ENCODE measurements around the gene SS18.

SS18 gene

DNA sequence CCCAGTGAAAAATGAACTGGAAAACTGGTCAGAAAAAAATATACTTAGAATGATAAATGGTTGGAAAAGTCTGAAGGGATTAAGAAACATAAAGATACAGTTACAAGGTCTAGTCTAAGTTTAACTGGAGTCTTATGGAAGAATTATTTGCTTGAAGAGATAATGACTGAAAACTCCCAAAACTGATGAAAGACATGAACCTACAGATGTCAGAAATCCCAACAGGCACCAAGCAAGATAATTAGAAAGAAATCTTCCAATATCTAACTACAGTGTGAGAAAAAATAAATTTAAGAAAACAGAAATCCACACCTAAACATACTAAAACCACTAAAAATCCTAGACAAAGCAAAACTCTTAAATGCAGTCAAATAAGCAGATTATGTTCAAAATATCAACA, 19.4 kb downstream of the SS18 start:
- no peak for DNase-seq

DNA sequence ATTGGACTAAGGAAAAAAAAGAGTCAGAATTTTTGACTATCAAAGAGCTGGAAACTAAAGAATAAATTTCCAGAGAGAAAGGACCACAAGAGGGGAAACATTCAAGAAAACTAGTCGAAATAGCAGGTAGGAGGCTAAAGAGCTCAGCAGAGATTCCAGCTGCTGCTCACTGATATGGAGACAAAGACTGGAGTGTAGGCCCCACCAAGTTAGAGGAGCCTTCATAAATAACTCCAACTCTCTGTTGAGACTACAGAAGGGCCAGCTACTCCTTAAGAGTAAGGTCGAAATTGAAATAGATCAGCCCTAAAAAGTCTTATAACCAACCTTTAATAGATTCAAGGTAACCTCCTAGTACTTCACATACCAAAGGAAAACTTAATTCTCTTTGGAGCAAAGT, 31.1 kb downstream of the SS18 start:
- DNase-seq = no peak

- no peak for DNase-seq
These were observed 33.1 kb downstream of the SS18 start for GRCh38 chr18:26057344-26057773.

- DNase-seq = no peak
These were observed 34.1 kb downstream of the SS18 start for GRCh38 chr18:26056291-26056690.

GRCh38 chr18:26052505-26052904, 37.9 kb downstream of the SS18 start:
- no peak for DNase-seq

DNA sequence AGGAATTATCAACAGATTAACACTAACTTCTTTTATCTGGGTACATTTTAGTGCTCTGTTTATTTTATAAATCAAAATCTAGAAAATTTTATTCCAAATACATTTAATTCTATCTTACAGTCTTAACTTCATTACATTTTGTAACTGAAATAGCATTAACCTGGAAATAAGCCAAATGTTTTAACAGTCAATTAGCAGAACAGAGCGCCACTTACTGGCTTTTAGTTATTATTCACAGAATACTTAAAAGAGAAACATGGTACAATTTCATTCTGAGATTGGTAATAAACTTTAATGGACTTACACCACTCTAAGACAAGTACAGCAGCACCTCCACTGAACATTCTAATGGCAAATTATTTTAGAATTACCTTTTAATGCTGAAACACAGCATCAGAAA, 38.6 kb downstream of the SS18 start:
- no peak for DNase-seq

GRCh38 chr18:26046419-26047077, 43.9 kb downstream of the SS18 start:
- no peak for DNase-seq

GRCh38 chr18:26044807-26045206, 45.6 kb downstream of the SS18 start:
- no peak for DNase-seq

DNA sequence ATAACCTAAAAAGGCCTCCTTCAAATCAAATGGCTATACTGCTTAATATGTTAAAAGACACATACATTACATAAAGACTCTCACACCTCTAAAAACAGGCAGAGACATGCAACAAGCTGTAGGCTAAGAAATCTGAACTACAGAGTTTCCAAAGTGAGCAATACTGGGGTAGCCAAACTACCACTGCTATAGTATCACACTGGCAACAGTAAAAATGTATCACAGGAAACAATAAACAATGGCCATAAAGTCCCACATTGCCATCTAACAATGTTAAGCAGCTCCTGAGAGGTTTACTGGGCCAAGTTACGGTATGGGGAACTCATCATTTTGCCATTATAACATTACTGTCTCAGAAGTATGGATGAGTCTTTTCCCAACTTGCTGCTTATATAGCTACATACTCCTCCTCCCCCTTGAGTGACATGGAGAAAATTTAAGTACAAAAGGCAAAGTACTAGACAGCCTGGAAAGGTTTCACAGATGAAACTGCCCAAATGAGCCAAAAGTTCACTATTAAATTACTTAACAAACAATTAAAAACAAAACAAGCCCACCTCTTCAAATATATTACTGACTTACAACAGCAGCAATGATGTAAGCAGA, 50.3 kb downstream of the SS18 start:
- no peak for DNase-seq

DNA sequence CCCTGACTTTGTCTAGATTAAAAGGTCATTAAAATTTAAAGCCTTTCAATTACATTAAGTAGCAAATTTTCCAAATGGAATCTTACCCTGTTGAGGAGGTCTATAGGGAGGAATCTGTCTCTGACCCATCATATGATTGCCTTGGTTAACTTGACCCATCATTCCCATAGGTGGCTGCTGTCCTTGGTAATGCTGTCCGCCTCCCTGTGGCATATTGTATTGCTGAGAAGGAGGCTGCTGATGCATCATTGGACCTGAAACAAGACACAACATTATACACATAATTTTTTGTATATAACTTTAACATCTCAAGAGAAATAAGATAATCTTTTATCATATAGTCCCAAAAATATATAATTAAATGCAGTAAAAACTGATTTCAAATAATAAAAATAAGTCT, 51.2 kb downstream of the SS18 start:
- no peak for DNase-seq

- DNase-seq = no peak
These were observed 53.8 kb downstream of the SS18 start for GRCh38 chr18:26036635-26037034.

GRCh38 chr18:26034850-26035497, 55.4 kb downstream of the SS18 start:
- no peak for DNase-seq

DNA sequence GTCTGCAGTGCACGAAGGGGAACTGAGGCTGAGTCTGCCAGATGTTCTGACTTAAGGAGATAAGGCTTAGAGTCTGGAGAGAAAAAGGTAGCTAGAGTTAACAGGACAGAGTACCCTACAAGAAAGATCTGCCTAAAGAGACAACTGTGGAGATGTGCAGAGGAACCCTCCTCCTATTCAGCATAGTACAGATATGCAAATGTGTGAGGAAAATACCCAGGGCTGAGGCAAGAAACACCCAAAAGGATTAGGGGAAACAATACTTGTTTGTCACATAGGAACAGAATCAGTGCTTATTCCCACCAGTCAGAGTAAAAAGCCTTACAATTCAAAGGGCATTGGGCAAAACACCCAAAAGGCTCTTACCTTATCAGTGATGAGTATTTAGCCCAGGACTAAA, 67.8 kb downstream of the SS18 start:
- DNase-seq = no peak

DNA sequence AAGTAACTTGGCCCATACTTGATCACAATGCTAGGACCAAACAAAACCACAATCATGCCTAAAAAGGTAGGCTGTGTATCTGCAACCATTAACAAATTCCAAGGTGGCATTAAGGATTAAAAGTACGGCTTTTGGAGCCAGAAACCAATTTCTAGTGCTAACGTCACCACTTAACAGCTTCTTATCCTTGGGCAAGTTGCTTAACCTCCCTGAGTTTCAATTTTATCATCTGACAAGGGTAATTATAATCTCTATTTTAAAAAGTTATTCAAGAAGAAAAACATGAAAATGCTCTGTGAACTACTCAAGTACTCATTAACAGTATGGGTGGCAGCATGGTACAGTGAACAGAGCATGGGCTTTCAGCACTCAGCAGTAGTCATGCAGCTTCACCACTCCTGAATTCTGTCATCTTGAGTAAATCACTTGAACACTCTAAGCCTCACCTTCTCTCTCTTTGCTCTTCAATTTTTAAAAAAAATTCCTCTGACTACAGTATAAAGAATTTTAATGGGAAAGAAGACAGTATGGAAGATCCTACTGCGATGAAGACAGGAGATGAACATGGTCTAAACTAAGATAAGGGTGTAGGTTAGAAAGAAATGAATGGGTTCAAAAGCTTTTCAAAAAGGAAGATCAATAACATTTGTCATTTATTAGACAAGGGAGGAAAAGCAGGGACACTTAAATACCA, 69.2 kb downstream of the SS18 start:
- DNase-seq = no peak

GRCh38 chr18:26017929-26018328, 72.5 kb downstream of the SS18 start:
- no peak for DNase-seq

- DNase-seq = no peak
These were observed 76.0 kb downstream of the SS18 start for GRCh38 chr18:26014462-26014861.

DNA sequence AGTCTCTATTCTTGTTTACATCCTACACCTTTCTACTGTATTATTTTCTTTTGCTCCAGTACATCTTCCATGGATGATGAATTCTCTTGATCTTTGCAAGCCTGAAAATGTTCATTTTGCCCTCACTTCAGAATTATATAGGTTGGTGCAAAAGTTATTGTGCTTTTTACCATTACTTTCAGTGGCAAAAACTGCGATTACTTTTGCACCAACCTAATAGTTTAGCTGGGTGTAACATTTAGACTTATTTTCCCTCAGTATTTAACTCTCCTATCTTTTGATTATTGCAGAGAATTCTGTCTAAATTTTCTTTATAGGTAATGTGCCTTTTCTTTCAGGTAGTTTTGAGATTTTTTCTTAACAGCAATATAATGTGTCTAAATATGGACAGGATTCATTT, 81.8 kb downstream of the SS18 start:
- no peak for DNase-seq

DNA sequence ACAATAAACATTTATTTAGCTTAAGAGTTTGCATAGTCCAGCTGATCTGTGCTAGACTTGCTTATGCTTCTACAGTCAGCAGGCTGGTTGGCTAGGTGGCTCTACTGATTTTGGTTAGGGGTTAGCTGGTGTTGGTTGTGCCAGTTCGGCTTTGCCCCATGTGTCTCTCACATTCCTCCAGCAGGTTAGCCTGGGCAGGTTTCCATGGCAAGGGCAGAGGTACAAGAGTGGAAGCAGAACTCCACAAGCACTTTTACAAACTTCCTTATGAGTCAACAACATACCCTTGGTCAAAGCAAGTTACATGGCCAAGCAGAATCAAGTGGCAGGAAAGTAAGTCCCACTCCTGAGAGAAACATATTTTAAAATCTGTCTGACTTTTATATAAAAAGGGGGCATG, 82.3 kb downstream of the SS18 start:
- no peak for DNase-seq

- no peak for DNase-seq
These were observed 84.5 kb downstream of the SS18 start for GRCh38 chr18:26005950-26006349.

GRCh38 chr18:26004832-26005231, 85.6 kb downstream of the SS18 start:
- DNase-seq = no peak

GRCh38 chr18:26003817-26004216, 86.6 kb downstream of the SS18 start:
- DNase-seq = no peak

DNA sequence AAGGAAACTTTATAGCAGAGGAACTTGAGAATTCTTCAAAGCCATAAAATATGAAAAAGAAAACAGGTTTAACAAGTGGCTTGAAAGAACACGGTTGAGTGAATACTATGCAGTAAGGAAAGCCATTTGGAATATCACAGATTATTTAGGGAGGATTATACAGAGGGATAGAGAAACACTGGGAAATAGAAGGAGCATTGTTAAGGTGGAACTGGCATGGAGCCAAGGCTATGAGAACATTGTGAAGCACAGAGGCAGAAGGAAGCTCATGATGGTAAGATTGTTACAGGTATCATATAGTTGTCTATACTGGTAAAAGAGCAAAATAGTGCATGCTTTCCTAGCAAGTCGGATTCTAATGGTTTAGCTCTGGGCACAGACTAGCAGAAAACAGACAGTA, 87.1 kb downstream of the SS18 start:
- DNase-seq = no peak

DNA sequence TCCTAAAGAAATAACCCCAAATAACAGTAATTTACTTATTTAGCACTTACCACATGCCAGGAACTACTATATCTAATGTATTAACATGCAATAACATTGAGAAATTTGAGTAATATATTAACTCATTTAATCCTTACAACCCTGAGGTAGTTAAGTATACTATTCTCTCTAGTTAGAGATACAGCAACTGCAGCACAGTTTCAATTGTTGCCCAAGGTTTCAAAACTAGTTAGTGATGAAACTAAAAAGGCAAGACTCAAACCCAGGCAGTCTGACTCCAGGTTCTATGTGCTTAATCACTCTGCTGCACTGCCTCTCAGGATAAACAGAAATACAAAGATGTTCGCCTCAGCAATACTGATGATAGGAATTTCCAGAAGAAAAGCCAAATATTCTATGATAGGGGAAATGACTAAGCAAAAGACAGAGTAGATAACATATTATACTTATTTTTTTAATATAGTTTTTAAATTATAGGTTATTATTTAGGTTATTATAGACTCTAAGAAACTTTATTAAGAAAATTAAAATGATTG, 88.0 kb downstream of the SS18 start:
- DNase-seq = no peak

GRCh38 chr18:25998461-25998860, 92.0 kb downstream of the SS18 start:
- no peak for DNase-seq
